Measurements from ENCODE around the gene CLCN6.

The CLCN6 gene

GRCh38 chr1:11805422-11806306 is at the start of gene CLCN6, which contains the start of gene MTHFR (continued):
- no peak for TF ChIP-seq ZNF626 (tag by site-specific recombination; IDR thresholded peaks at IDR 0.05)
- TF ChIP-seq ZNF555 (tag by site-specific recombination; conservative IDR thresholded peaks at IDR 0.05): no peak
- TF ChIP-seq MEIS1 (CRISPR knock-in tag; IDR thresholded peaks at IDR 0.05; ENCODE audit: borderline replicate concordance): no peak
- TF ChIP-seq ZNF140 (tag by site-specific recombination; IDR thresholded peaks at IDR 0.05): no peak
- TF ChIP-seq SP2 (tag by site-specific recombination; IDR thresholded peaks at IDR 0.05): peak; percentile 97
- no peak for TF ChIP-seq ZNF26 (tag by site-specific recombination; IDR thresholded peaks at IDR 0.05)
- TF ChIP-seq GLI4 (tag by site-specific recombination; IDR thresholded peaks at IDR 0.05): no peak
- no peak for TF ChIP-seq ZBTB1 (tag by site-specific recombination; IDR thresholded peaks at IDR 0.05)
- TF ChIP-seq KLF1 (tag by site-specific recombination; IDR thresholded peaks at IDR 0.05): peak; percentile 92
- TF ChIP-seq ZNF701 (tag by site-specific recombination; IDR thresholded peaks at IDR 0.05): no peak
- TF ChIP-seq ZNF837 (tag by site-specific recombination; IDR thresholded peaks at IDR 0.05): 0 out of 2 replicates have a peak, but pooled peaks have one; percentile 59
- TF ChIP-seq ZNF660 (tag by site-specific recombination; IDR thresholded peaks at IDR 0.05): no peak; the same call in 1 of the 2 replicates
- no peak; the same call in 1 of the 2 replicates for TF ChIP-seq ZSCAN5A (tag by site-specific recombination; IDR thresholded peaks at IDR 0.05)
- TF ChIP-seq ZSCAN18 (tag by site-specific recombination; IDR thresholded peaks at IDR 0.05): no peak
- TF ChIP-seq SP3 (tag by site-specific recombination; IDR thresholded peaks at IDR 0.05): peak; percentile 96
- no peak for TF ChIP-seq ZNF658 (tag by site-specific recombination; IDR thresholded peaks at IDR 0.05)
- TF ChIP-seq BCL11B (tag by site-specific recombination; IDR thresholded peaks at IDR 0.05; ENCODE audit: low read depth): no peak
- TF ChIP-seq ZNF24 (tag by site-specific recombination; IDR thresholded peaks at IDR 0.05): peak; percentile 95
- no peak for TF ChIP-seq ZNF184 (tag by site-specific recombination; IDR thresholded peaks at IDR 0.05)
- TF ChIP-seq REPIN1 (tag by site-specific recombination; IDR thresholded peaks at IDR 0.05; ENCODE audit: low read depth): no peak
- peak; percentile 98 for TF ChIP-seq GLIS2 (tag by site-specific recombination; IDR thresholded peaks at IDR 0.05)
- 0 out of 2 replicates have a peak, but pooled peaks have one; percentile 11 for TF ChIP-seq ZNF10 (tag by site-specific recombination; IDR thresholded peaks at IDR 0.05)
- no peak for TF ChIP-seq ZNF121 (tag by site-specific recombination; IDR thresholded peaks at IDR 0.05)
- no peak for TF ChIP-seq ZNF776 (tag by site-specific recombination; IDR thresholded peaks at IDR 0.05; ENCODE audit: borderline replicate concordance)
- TF ChIP-seq ZNF362 (tag by site-specific recombination; IDR thresholded peaks at IDR 0.05): no peak
- no peak for TF ChIP-seq ZNF202 (tag by site-specific recombination; IDR thresholded peaks at IDR 0.05; ENCODE audit: borderline replicate concordance)
- TF ChIP-seq ZSCAN23 (tag by site-specific recombination; IDR thresholded peaks at IDR 0.05): peak; percentile 51
- TF ChIP-seq ZNF23 (tag by site-specific recombination; IDR thresholded peaks at IDR 0.05; ENCODE audit: borderline replicate concordance): no peak
- TF ChIP-seq ZNF473 (tag by site-specific recombination; IDR thresholded peaks at IDR 0.05): no peak
- no peak for TF ChIP-seq ZSCAN16 (tag by site-specific recombination; IDR thresholded peaks at IDR 0.05)
- peak; percentile 56 for TF ChIP-seq OSR2 (tag by site-specific recombination; IDR thresholded peaks at IDR 0.05)
- TF ChIP-seq ZNF791 (tag by site-specific recombination; IDR thresholded peaks at IDR 0.05): no peak
- TF ChIP-seq GLI2 (tag by site-specific recombination; IDR thresholded peaks at IDR 0.05; ENCODE audit: borderline replicate concordance, low read depth): no peak
- peak; percentile 71; the same call in 1 of the 2 replicates for TF ChIP-seq ZNF561 (tag by site-specific recombination; IDR thresholded peaks at IDR 0.05; ENCODE audit: borderline replicate concordance)
- TF ChIP-seq ZSCAN30 (tag by site-specific recombination; IDR thresholded peaks at IDR 0.05): peak; percentile 88
- TF ChIP-seq ZNF266 (tag by site-specific recombination; IDR thresholded peaks at IDR 0.05; ENCODE audit: low read depth): no peak
- TF ChIP-seq ZNF48 (tag by site-specific recombination; IDR thresholded peaks at IDR 0.05): no peak

Measured in HEK293 (cell line).